ENCODE measurements around the gene DLG5. TPM values are rescaled to one million over a fixed set of nuclear protein-coding genes. Genes with fewer than 3 reads are reported as not detected.

DLG5 gene
- total and polyA plus RNA-seq, 9 of the 15 experiments (the other 6 are each of a cell fraction or from before 2014, with no cell fraction given), result 1.4 to 26.8 (median 11.2) TPM

DNA sequence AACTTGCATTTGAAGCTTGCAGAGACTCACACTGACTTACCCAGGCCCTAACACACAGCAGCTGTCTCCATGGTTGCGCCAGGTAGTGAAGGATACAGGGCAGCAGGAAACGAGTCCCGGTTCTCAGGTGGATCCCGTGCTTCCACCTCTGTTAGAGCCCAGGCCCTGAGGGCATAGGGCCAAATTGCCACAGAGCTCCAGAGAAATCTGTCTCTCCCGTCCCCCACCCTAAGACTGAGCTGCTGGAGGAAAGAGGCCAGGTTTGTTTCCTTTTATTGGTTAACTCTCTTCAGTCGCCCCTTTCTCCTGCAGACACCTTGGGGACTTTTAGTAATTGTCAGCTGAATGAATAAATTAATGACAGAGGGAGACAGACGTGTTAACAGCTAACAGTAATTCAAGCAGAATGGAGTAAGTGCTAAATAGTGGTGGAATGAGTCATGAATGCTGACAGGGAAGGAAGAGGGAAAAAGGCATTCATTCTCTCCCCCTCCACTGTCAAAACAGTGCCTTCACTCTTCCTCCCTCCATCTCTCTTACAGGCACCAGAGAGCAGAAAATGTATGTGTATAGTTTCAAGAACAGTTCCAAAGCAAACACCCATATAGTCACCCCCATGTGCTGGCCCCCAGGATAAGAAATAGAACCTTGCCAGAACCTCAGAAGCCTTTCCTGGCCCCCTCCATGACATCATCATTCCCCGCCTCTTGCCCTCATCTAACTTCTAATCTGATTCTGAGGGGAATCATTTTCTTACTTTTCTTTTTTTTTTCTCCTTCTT, 16.8 kb upstream of the DLG5 start (continued):
- TF ChIP-seq, protein P1, sequence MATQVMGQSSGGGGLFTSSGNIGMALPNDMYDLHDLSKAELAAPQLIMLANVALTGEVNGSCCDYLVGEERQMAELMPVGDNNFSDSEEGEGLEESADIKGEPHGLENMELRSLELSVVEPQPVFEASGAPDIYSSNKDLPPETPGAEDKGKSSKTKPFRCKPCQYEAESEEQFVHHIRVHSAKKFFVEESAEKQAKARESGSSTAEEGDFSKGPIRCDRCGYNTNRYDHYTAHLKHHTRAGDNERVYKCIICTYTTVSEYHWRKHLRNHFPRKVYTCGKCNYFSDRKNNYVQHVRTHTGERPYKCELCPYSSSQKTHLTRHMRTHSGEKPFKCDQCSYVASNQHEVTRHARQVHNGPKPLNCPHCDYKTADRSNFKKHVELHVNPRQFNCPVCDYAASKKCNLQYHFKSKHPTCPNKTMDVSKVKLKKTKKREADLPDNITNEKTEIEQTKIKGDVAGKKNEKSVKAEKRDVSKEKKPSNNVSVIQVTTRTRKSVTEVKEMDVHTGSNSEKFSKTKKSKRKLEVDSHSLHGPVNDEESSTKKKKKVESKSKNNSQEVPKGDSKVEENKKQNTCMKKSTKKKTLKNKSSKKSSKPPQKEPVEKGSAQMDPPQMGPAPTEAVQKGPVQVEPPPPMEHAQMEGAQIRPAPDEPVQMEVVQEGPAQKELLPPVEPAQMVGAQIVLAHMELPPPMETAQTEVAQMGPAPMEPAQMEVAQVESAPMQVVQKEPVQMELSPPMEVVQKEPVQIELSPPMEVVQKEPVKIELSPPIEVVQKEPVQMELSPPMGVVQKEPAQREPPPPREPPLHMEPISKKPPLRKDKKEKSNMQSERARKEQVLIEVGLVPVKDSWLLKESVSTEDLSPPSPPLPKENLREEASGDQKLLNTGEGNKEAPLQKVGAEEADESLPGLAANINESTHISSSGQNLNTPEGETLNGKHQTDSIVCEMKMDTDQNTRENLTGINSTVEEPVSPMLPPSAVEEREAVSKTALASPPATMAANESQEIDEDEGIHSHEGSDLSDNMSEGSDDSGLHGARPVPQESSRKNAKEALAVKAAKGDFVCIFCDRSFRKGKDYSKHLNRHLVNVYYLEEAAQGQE (IDR thresholded peaks at IDR 0.05; ENCODE audit: borderline replicate concordance), result no peak
- TF ChIP-seq, protein P1 (CRISPR knock-in tag; IDR thresholded peaks at IDR 0.05; ENCODE audit: low read depth), result no peak
- TF ChIP-seq EZH2 (IDR thresholded peaks at IDR 0.05; ENCODE audit: borderline replicate concordance, low read depth, low read length) (no peak), SAFB (IDR thresholded peaks at IDR 0.05; ENCODE audit: borderline replicate concordance, low read depth, low read length) (no peak), ZNF24 (IDR thresholded peaks at IDR 0.05) (peak; percentile 78; the same call in 1 of the 2 replicates), ZNF217 (CRISPR knock-in tag; IDR thresholded peaks at IDR 0.05) (no peak), HMGN3 (IDR thresholded peaks at IDR 0.05; ENCODE audit: borderline replicate concordance, extremely low read depth, insufficient read length, low read depth, low read length) (no peak), HNRNPK (IDR thresholded peaks at IDR 0.05; ENCODE audit: low read depth, low read length, poor library complexity, severe bottlenecking) (no peak), MAFK (IDR thresholded peaks at IDR 0.05; ENCODE audit: low read length) (peak; percentile 28; the same call in 1 of the 2 replicates), CREM (IDR thresholded peaks at IDR 0.05; ENCODE audit: low read depth) (peak; percentile 76), ARNT (IDR thresholded peaks at IDR 0.05) (no peak), SOX6 (IDR thresholded peaks at IDR 0.05) (0 out of 2 replicates have a peak, but pooled peaks have one; percentile 38), BHLHE40 (IDR thresholded peaks at IDR 0.05; ENCODE audit: low read length) (no peak), GTF2A2 (tag; IDR thresholded peaks at IDR 0.05) (no peak), JUND (IDR thresholded peaks at IDR 0.05; ENCODE audit: borderline replicate concordance, low read depth, low read length) (peak; percentile 73), JUND (tag; IDR thresholded peaks at IDR 0.05; ENCODE audit: borderline replicate concordance, low read depth, low read length) (peak; percentile 83), ATF1 (CRISPR knock-in tag; IDR thresholded peaks at IDR 0.05) (no peak), ATF1 (tag; IDR thresholded peaks at IDR 0.05) (peak; percentile 58), SMARCA4 (IDR thresholded peaks at IDR 0.05) (peak; percentile 72), TRIM24 (IDR thresholded peaks at IDR 0.05) (peak; percentile 69 to 73)
- TF ChIP-seq, protein P2, sequence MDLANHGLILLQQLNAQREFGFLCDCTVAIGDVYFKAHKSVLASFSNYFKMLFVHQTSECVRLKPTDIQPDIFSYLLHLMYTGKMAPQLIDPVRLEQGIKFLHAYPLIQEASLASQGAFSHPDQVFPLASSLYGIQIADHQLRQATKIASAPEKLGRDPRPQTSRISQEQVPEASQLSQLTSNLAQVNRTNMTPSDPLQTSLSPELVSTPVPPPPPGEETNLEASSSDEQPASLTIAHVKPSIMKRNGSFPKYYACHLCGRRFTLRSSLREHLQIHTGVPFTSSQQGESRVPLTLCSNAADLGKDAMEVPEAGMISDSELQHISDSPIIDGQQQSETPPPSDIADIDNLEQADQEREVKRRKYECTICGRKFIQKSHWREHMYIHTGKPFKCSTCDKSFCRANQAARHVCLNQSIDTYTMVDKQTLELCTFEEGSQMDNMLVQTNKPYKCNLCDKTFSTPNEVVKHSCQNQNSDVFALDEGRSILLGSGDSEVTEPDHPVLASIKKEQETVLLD (IDR thresholded peaks at IDR 0.05), result no peak
